Adrenal gland (tissue), 12 donors: ENCODE data around the gene FBXL14. TPM values are rescaled to one million over a fixed set of nuclear protein-coding genes. Genes with fewer than 3 reads are reported as not detected.

Source experiments
- DNase-seq, 7 donors: peaks; one replicate each; pipeline ENCODE4 v3.0.0-alpha.2; 2019 to 2020
- H3K27ac ChIP-seq, 5 donors: fragments of 200-600 bp; sonication (generic) in 4 of 5; 1 replicate in 3 of 5; 2 replicates in 2 of 5; pipeline versions ENCODE4 v1.5.1 to v1.8.0; 2016 to 2020; ENCODE audit warnings: mild to moderate bottlenecking in 1 of 5
- H3K27me3 ChIP-seq: fragments of 200-600 bp; 2 replicates; pipeline ENCODE4 v1.8.0; 2021
- H3K36me3 ChIP-seq, 2 donors: fragments of 200-600 bp; replicated peaks in 1 of 2; 1 replicate in 1 of 2; 2 replicates in 1 of 2; pipeline versions ENCODE4 v1.5.1 to v1.8.0; 2018 to 2022
- H3K4me1 ChIP-seq, 2 donors: fragments of 200-600 bp; replicated peaks in 1 of 2; 1 replicate in 1 of 2; 2 replicates in 1 of 2; pipeline versions ENCODE4 v1.5.1 to v1.8.0; 2018 to 2021
- H3K4me3 ChIP-seq, 4 donors: fragments of 200-600 bp; sonication (generic) in 3 of 4; one replicate each; pipeline ENCODE4 v1.5.1; 2016 to 2018
- H3K9me3 ChIP-seq, 3 donors: fragments of 200-600 bp; sonication (generic) in 1 of 3; replicated peaks in 1 of 3; 1 replicate in 2 of 3; 2 replicates in 1 of 3; pipeline versions ENCODE4 v1.5.1 to v1.8.0; 2016 to 2021
- POLR2A ChIP-seq, 2 donors: fragments of 450-650 bp; IDR thresholded peaks; one replicate each; pipeline ENCODE4 v1.6.1; 2017; ENCODE audit warnings: antibody characterized with exemption in 2 of 2, mild to moderate bottlenecking in 2 of 2, moderate library complexity in 1 of 2
- WGBS, 4 donors: extraction: QIAGEN DNeasy Blood & Tissue Kit in 2 of 4; methylation state at CpG; one replicate each; pipeline versions ENCODE4 v1.1.5 to v1.1.7; 2013 to 2017; 5-methylcytosine and 5-hydroxymethylcytosine counted together
- intact Hi-C, 2 donors: fragments of 100-400 bp; cut with DNase I; formaldehyde crosslinking; loops; one replicate each; pipeline versions ENCODE4 v1.14.1 to v1.15.0; 2022 to 2023
- polyA plus RNA-seq, 3 donors: library from polyadenylated mRNA; stranded (reverse); fragments of 200-250 nt in 2 of 3; fragments of 350-450 nt in 1 of 3; fragmentation: Illumina TruSeq in 1 of 3; extraction: RNeasy Lipid Tissue Mini Kit (QIAGEN cat#74804) in 1 of 3; gene quantifications; one replicate each; pipeline ENCODE4 v1.2.3, GENCODE V29; 2013 to 2014
- total RNA-seq, 9 donors: library from RNA; depleted of rRNA in 4 of 9; stranded (reverse); fragments of >200 nt in 4 of 9; fragments of 120-200 nt in 1 of 9; fragmentation: NEBNext Ultra II Directional in 1 of 9; extraction: Animal tissue kit (Norgen Biotek cat#: 25700) in 1 of 9; gene quantifications; one replicate each; pipeline versions ENCODE4 v1.1.0 to v1.2.4, GENCODE V29; 2013 to 2023
- TF ChIP-seq, protein P1 (sequence below), 6 experiments: fragments of 450-650 bp in 4 of 6; fragments of 200-600 bp in 2 of 6; sonication (generic) in 1 of 6; IDR thresholded peaks; 1 replicate in 5 of 6; 2 replicates in 1 of 6; pipeline versions ENCODE4 v1.5.1 to v1.8.0; 2016 to 2021; ENCODE audit warnings: antibody characterized with exemption in 6 of 6, mild to moderate bottlenecking in 2 of 6, moderate library complexity in 1 of 6
- donor health status: healthy with polysubstance abuse.
- donor health status: Bipolar disorder and iron deficiency.
- donor health status: DM: yes; HTN: yes; CAD: no.
- donor health status: DM: no; HTN: no; CAD: no.
- donor health status: DM: no; HTN: no; CAD: no.
- donor health status: DM: yes; HTN: yes; CAD: no.

FBXL14 gene
- total and polyA plus RNA-seq, 12 donors, result 1.2 to 19.1 (median 12.4) TPM

DNA sequence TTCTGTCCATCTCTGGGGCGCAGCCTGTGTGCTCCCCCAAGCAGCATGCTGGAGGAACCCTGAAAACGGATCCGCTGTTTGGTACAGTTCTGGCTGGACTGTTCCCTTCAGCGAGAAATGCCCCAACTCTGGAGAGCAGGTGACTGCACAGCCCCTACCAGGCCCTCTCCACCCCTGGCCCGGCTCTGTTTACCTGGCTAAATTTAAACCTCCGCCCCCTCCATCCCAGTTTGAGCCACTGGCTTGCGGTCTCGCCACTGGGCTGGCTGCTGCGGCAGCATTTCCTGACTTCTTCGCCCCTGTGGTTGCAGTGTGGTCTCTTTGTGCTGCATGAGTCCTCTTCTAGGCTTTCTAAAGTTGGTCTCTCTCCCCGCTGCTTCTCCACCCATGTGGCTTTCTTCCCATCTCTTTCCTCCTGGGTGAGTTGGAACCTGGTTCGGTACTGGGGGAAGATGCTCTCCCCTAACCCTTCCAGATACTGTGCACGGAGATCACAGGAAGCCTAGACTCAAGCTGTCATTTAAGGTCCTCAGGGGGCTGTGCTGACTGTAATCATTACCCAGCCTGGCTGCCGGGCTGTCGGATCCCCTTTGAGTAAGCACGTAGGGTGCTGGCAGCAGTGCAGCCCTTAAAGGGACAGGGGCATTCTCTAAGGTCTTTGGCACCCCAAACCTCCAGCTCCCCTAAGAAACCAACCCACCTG is 60.6 kb downstream of the FBXL14 start:
- H3K27ac ChIP-seq, result no peak overlapping the region
- H3K36me3 ChIP-seq, result no peaks in the 10 kb centered on the region
- peaks cover 0 to 6% of the 10 kb centered on the region in 2 donors for H3K4me1 ChIP-seq
- no peak for DNase-seq
- TF ChIP-seq, protein P1, sequence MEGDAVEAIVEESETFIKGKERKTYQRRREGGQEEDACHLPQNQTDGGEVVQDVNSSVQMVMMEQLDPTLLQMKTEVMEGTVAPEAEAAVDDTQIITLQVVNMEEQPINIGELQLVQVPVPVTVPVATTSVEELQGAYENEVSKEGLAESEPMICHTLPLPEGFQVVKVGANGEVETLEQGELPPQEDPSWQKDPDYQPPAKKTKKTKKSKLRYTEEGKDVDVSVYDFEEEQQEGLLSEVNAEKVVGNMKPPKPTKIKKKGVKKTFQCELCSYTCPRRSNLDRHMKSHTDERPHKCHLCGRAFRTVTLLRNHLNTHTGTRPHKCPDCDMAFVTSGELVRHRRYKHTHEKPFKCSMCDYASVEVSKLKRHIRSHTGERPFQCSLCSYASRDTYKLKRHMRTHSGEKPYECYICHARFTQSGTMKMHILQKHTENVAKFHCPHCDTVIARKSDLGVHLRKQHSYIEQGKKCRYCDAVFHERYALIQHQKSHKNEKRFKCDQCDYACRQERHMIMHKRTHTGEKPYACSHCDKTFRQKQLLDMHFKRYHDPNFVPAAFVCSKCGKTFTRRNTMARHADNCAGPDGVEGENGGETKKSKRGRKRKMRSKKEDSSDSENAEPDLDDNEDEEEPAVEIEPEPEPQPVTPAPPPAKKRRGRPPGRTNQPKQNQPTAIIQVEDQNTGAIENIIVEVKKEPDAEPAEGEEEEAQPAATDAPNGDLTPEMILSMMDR (IDR thresholded peaks at IDR 0.05), result no peak
- no peak for TF ChIP-seq POLR2A (IDR thresholded peaks at IDR 0.05)
- no peaks in the 10 kb centered on the region for H3K9me3 ChIP-seq
- WGBS, 4 donors, result 54 to 67% (median 58%) methylated on average over 14 to 16 of the region's 16 CpGs
- no peak overlapping the region for H3K4me3 ChIP-seq
- intact Hi-C loops, result no loop called here
- peaks cover 21% of the 10 kb centered on the region for H3K27me3 ChIP-seq

DNA sequence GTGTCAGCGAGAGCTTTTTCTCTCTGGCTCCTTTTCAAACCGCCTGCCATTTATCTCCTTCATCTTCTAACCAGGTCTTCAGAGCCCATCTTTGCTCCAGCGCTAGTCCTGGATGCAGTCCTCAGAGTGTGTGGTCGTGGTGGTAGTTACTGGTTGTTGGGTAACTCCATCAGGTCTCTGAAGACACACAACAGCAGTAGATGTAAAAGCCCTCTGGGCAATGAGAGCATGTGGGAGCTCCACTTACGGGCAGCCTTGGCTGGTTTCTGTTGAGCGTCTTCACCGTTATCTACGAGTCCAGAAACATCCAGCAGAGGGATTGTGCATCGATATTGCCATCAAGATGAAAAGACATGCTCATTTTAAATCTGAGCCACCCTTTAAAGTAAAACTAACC is 61.2 kb downstream of the FBXL14 start:
- intact Hi-C loops, result no loop called here
- Histone ChIP-seq H3K9me3 (no peaks in the 10 kb centered on the region), H3K4me3 (no peak overlapping the region), H3K27me3 (peaks cover 21% of the 10 kb centered on the region), H3K27ac (no peak overlapping the region), H3K36me3 (no peaks in the 10 kb centered on the region), H3K4me1 (peaks cover 0 to 6% of the 10 kb centered on the region in 2 donors)
- no peak for TF ChIP-seq POLR2A (IDR thresholded peaks at IDR 0.05)
- TF ChIP-seq, protein P1 (IDR thresholded peaks at IDR 0.05), result no peak
- DNase-seq, result no peak
- WGBS, 4 donors, result 52 to 76% (median 68%) methylated on average over 9 of the region's 9 CpGs

DNA sequence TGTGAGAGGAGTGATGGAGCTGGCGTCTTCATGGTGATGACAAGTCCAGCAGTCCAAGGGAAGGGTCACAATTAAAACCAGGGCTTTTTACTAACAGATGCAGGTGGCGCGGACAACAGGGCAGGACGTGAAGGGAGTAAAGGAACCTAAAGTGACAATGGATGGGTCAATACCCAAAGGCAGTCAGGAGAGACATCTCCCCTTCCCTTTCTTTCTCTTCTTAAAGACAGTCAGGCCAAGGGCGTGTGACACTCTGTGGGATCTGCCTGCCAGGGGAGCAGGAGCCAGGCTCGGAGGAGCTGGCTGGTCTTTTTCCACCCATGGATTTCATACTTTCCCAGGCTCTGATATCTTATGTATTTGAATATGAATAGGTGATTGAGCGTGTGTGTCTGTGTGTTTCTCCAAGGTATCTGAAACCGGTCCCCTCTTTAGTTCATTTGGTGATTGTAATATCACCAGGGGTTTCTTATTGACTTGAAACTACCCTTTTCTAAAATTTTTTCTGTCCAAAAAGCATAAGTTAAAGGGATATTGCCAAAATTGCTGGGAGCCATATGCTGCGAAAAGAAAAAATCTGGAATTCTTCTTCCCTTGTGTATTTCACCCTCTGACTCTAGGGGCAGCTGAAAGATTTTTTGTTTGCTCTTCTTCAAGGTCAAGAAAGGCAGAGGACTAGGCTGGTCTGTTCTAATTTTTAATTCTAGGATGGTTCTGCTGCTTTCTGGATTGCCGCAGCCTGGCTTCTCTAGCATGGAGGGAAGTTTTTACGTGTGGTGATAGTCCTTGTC is 61.8 kb downstream of the FBXL14 start:
- H3K27ac ChIP-seq, result no peak overlapping the region
- 84 to 92% (median 87%) methylated on average over 11 of the region's 11 CpGs for WGBS, 4 donors
- no peaks in the 10 kb centered on the region for H3K9me3 ChIP-seq
- DNase-seq, result no peak
- intact Hi-C loops, result no loop called here
- peaks cover 0 to 6% of the 10 kb centered on the region in 2 donors for H3K4me1 ChIP-seq
- H3K27me3 ChIP-seq, result peaks cover 21% of the 10 kb centered on the region
- H3K36me3 ChIP-seq, result no peaks in the 10 kb centered on the region
- no peak for TF ChIP-seq POLR2A (IDR thresholded peaks at IDR 0.05)
- TF ChIP-seq, protein P1 (IDR thresholded peaks at IDR 0.05), result no peak
- H3K4me3 ChIP-seq, result no peak overlapping the region

DNA sequence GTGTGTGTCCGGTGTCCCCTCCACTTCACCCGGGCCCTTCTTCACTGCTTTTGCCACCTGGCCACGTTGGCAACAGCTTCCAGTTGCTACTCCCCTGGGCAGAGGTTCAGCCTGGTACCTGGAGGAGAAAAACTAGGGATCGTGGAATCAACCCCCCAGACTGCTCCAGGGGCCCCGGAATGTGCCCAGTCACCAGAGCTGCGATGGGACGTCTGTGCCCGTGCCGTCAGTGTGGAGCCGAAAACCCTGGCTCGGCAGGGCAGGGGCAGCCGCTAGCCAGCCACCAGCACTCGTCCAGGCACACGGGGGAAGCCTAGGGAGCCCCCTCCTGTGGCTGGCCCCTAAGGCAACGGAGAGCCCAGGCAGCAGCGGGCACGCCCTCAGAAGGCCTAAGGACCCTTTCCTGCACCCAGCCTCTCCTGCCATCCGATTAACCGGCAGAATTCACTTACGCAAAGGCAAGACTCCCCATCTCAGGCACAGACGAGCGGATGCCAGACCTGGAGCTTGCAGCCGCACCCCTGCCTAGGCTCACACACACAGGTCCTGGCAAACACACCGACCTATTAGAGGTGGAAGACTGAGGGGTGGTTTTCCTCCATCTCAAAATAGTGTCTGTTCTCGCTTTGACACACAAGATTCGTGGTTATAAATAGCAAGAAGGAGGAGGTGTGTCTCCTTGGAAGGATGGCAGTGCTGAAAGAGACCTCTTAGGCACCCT is 62.6 kb downstream of the FBXL14 start:
- TF ChIP-seq, protein P1 (IDR thresholded peaks at IDR 0.05), result no peak
- TF ChIP-seq POLR2A (IDR thresholded peaks at IDR 0.05), result no peak
- no peaks in the 10 kb centered on the region for H3K36me3 ChIP-seq
- intact Hi-C loops, result no loop called here
- no peak for DNase-seq
- no peak overlapping the region for H3K27ac ChIP-seq
- H3K9me3 ChIP-seq, result no peaks in the 10 kb centered on the region
- WGBS, 4 donors, result 56 to 79% (median 60%) methylated on average over 11 to 26 of the region's 26 CpGs
- H3K27me3 ChIP-seq, result peaks cover 21% of the 10 kb centered on the region
- peaks cover 0 to 6% of the 10 kb centered on the region in 2 donors for H3K4me1 ChIP-seq
- peak overlapping the region in 1 of 4 donors; percentile 53 for H3K4me3 ChIP-seq
